Prostate gland (tissue), 2 donors: ENCODE data around the gene PTX4. TPM values are rescaled to one million over a fixed set of nuclear protein-coding genes. Genes with fewer than 3 reads are reported as not detected.

ENCODE experiments used
- DNase-seq: peaks from one replicate; pipeline ENCODE4 v3.0.0-alpha.2; 2019; ENCODE audit warnings: low spot score
- H3K27ac ChIP-seq, 2 donors: fragments of 200-600 bp; sonication (generic); 2 replicates each; pipeline ENCODE4 v1.5.1; 2017 to 2019
- H3K27me3 ChIP-seq: fragments of 200-600 bp; sonication (generic); replicated peaks from 2 replicates; pipeline ENCODE4 v1.5.1; 2019; ENCODE audit not compliant: insufficient read depth
- H3K36me3 ChIP-seq, 2 donors: fragments of 200-600 bp; sonication (generic); 1 replicate in 1 of 2; 2 replicates in 1 of 2; pipeline versions ENCODE4 v1.5.1 to v1.8.1; 2017 to 2019
- H3K4me1 ChIP-seq: fragments of 200-600 bp; sonication (generic); replicated peaks from 2 replicates; pipeline ENCODE4 v1.5.1; 2019
- H3K4me3 ChIP-seq, 2 donors: fragments of 200-600 bp; sonication (generic); 2 replicates each; pipeline ENCODE4 v1.5.1; 2017 to 2019
- H3K9me3 ChIP-seq: fragments of 200-600 bp; sonication (generic); 2 replicates; pipeline ENCODE4 v1.5.1; 2017
- POLR2A ChIP-seq: fragments of 450-650 bp; IDR thresholded peaks from one replicate; pipeline ENCODE4 v1.6.1; 2016; ENCODE audit warnings: antibody characterized with exemption, mild to moderate bottlenecking
- POLR2AphosphoS5 ChIP-seq: sonication (generic); formaldehyde crosslinking; IDR thresholded peaks from one replicate; pipeline ENCODE4 v1.6.1; 2017; ENCODE audit warnings: antibody characterized with exemption
- WGBS: methylation state at CpG from one replicate; pipeline ENCODE4 v1.1.5; 2018; 5-methylcytosine and 5-hydroxymethylcytosine counted together
- intact Hi-C: fragments of 100-400 bp; cut with DNase I; formaldehyde crosslinking; loops from one replicate; pipeline ENCODE4 v1.14.2; 2022
- total RNA-seq, 2 donors: library from RNA; depleted of rRNA; stranded (reverse); fragments of >200 nt; gene quantifications; one replicate each; pipeline ENCODE4 v1.1.0, GENCODE V29; 2016
- TF ChIP-seq, protein P1 (sequence below), 4 experiments: fragments of 200-600 bp in 2 of 4; fragments of 450-650 bp in 2 of 4; sonication (generic) in 2 of 4; IDR thresholded peaks; 1 replicate in 3 of 4; 2 replicates in 1 of 4; pipeline ENCODE4 v1.5.1; 2016 to 2019; ENCODE audit warnings: antibody characterized with exemption in 4 of 4, mild to moderate bottlenecking in 2 of 4, moderate library complexity in 2 of 4

PTX4 gene
- total RNA-seq, 2 donors from 2014 or later, result 2.2 TPM; not detected in 1

DNA sequence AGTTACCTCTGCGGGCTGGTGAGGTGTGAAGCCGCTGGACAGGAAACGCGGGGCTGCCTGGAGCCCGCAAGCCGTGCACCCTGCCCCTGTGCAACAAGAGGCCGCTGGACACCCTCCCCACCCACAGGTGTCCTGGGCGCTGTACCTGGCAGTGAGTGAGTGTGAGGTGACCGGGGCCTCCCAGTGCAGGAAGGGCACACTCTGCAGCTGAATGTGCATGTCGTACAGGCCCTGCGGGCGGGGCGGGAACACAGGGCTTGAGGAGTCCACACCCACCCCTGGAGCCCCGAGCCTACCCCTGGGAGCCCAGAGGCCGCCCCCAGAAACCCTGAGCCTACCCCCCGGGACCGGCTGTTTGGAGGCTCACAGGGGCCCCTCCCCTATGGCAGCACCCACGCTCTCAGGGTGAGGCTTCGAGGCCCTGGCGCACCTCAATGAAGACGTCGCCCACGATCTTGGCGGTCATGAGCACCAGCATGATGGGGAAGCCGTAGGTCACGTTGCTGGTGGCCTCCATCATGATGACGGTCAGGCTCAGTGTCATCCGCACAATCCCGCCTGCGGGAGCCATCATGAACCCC lies 40.1 kb downstream of the PTX4 start:
- 90% methylated on average over 30 of the region's 30 CpGs for WGBS
- Histone ChIP-seq H3K27ac (no peak overlapping the region), H3K4me1 (no peaks in the 10 kb centered on the region), H3K27me3 (no peaks in the 10 kb centered on the region), H3K36me3 (peaks cover 3 to 7% of the 10 kb centered on the region in 2 donors), H3K4me3 (no peak overlapping the region), H3K9me3 (no peaks in the 10 kb centered on the region)
- TF ChIP-seq POLR2A (no peak), POLR2AphosphoS5 (no peak)
- TF ChIP-seq, protein P1, sequence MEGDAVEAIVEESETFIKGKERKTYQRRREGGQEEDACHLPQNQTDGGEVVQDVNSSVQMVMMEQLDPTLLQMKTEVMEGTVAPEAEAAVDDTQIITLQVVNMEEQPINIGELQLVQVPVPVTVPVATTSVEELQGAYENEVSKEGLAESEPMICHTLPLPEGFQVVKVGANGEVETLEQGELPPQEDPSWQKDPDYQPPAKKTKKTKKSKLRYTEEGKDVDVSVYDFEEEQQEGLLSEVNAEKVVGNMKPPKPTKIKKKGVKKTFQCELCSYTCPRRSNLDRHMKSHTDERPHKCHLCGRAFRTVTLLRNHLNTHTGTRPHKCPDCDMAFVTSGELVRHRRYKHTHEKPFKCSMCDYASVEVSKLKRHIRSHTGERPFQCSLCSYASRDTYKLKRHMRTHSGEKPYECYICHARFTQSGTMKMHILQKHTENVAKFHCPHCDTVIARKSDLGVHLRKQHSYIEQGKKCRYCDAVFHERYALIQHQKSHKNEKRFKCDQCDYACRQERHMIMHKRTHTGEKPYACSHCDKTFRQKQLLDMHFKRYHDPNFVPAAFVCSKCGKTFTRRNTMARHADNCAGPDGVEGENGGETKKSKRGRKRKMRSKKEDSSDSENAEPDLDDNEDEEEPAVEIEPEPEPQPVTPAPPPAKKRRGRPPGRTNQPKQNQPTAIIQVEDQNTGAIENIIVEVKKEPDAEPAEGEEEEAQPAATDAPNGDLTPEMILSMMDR (IDR thresholded peaks at IDR 0.05), result no peak
- no peak for DNase-seq
- intact Hi-C loops, result no loop called here

DNA sequence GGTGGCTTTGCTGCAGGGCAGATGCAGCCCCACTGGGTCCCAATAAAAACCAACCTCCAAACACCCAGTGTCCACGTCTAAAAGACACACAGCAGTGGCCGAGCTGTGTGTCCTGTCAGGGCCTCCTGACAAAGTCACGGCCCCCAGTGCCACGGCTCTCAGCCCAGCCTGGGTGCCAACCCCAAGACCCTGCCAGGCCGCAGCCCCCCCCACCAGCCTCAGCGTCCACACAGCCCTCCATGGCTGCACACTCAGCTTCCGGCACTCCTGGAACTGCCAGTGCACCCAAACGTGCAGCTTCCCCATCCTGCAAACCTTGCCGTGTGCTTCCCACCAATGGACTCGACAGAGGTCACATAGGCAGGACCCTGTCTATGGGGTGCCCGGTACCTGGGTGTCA lies 40.8 kb downstream of the PTX4 start:
- WGBS, result 90% methylated on average over 11 of the region's 11 CpGs
- H3K4me1 ChIP-seq, result no peaks in the 10 kb centered on the region
- no peak overlapping the region for H3K27ac ChIP-seq
- H3K27me3 ChIP-seq, result no peaks in the 10 kb centered on the region
- H3K9me3 ChIP-seq, result no peaks in the 10 kb centered on the region
- no peak overlapping the region for H3K4me3 ChIP-seq
- no peak for DNase-seq
- intact Hi-C loops, result no loop called here
- TF ChIP-seq POLR2A, result no peak
- TF ChIP-seq POLR2AphosphoS5, result no peak
- TF ChIP-seq, protein P1 (IDR thresholded peaks at IDR 0.05), result no peak
- H3K36me3 ChIP-seq, result no peaks in the 10 kb centered on the region

DNA sequence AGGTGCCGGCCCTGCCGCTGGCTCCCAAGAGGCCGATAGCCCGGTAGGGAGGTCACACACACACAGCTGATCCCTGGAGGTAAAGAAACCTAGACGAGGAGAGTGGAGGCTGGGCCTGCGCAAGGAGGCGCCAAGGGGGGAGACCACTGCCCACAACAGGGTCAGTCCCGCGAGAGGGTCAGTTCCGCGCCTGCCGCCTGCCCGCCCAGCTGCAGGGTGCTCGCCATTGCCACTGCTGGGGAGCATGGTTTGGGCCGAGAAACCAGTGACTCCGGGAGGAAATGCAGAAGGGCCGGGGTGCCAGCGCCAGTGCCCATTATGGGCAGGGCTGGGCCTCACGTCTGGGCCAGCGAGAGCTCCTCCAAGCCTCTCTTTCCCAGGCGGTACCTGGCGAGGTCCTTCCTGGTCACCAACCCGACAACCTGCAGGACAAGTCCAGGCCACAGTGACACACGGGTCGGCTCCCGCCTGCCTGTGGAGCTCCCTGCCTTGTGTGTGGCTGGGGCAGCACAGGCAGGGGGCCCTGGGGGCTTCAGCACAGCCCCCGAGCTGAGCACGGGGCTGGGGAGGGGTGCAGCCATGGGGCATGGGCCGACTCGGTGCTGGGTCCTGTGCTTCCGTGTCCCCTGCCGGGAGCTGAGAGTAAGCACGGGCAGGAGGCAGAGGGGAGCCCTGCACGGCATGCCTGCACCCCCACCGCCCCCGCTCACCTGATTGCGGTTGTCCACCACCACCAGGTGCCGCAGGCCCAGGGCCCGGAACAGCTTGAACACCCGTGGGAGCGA lies 42.3 kb downstream of the PTX4 start:
- WGBS, result 89% methylated on average over 38 of the region's 41 CpGs
- intact Hi-C loops, result no loop called here
- no peak for TF ChIP-seq POLR2A
- TF ChIP-seq, protein P1 (IDR thresholded peaks at IDR 0.05), result no peak
- no peak for TF ChIP-seq POLR2AphosphoS5

DNA sequence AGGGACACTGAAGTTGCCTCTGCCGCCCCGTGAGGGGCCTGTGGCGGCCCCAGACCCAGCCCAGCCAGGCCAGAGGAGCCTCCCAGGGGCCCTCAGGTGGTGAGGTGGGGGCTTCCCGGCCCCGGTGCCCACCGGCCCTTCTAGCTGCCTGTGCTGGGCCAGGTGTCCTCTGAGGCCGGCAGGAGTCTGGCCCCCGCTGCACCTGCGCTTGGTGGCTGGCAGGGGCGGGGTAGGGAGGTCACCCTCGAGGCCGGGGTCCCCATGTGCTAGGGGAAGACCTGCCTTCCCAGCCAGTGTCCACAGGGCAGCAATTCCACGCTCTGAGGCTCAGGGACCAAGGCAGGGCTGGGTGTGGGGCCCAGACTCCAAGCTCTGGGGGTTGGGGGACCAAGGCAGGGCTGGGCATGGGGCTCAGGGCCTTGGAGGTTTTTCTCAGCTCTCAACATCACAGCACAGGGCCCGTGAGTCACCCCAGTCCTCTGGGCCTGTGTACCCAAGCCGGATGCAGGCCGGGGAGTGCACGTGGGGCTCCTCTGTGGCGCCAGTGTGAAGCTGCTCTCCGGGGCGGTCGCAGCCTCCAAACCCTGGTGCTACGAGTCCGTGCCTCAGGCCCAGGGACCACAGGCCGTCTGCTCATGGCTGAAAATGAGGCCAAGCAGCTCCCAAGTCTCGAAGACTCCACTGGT lies 43.1 kb downstream of the PTX4 start:
- no peak for DNase-seq
- Histone ChIP-seq H3K4me1 (no peaks in the 10 kb centered on the region), H3K4me3 (no peak overlapping the region), H3K9me3 (no peaks in the 10 kb centered on the region), H3K36me3 (no peaks in the 10 kb centered on the region), H3K27ac (no peak overlapping the region), H3K27me3 (no peaks in the 10 kb centered on the region)
- WGBS, result 86% methylated on average over 17 of the region's 25 CpGs
- intact Hi-C loops, result no loop called here
- TF ChIP-seq POLR2AphosphoS5 (no peak), POLR2A (no peak)
- TF ChIP-seq, protein P1 (IDR thresholded peaks at IDR 0.05), result no peak

More for the DNA sequence above, 42.3 kb downstream of the PTX4 start:
- H3K9me3 ChIP-seq, result no peaks in the 10 kb centered on the region
- no peaks in the 10 kb centered on the region for H3K27me3 ChIP-seq
- no peaks in the 10 kb centered on the region for H3K4me1 ChIP-seq
- no peak overlapping the region for H3K4me3 ChIP-seq
- no peak overlapping the region for H3K27ac ChIP-seq
- no peaks in the 10 kb centered on the region for H3K36me3 ChIP-seq
- DNase-seq, result no peak
